Spleen (tissue), 7 donors: ENCODE results near the gene HADHA.

Source experiments
- CTCF ChIP-seq, 11 experiments: fragments of 200-600 bp in 7 of 11; fragments of 450-650 bp in 4 of 11; sonication (generic) in 4 of 11; IDR thresholded peaks in 8 of 11; conservative IDR thresholded peaks in 3 of 11; 1 replicate in 7 of 11; 2 replicates in 4 of 11; pipeline versions ENCODE4 v1.4.0 to v1.8.0; 2016 to 2021; ENCODE audit warnings: antibody characterized with exemption in 11 of 11, inconsistent platforms in 4 of 11, mild to moderate bottlenecking in 1 of 11
- POLR2A ChIP-seq, 3 donors: fragments of 450-650 bp; IDR thresholded peaks; one replicate each; pipeline ENCODE4 v1.5.1; 2017; ENCODE audit warnings: antibody characterized with exemption in 3 of 3, mild to moderate bottlenecking in 1 of 3
- donor health status: DM: no; HTN: no; CAD: no; lungs with moderate emphysema.
- donor health status: DM: no; HTN: no; CAD: no.
- donor health status: DM: no; HTN: no; CAD: no.

- TF ChIP-seq CTCF (IDR thresholded peaks at IDR 0.05 in 8 of 11, conservative IDR thresholded peaks at IDR 0.05 in 3 of 11) (no peak), POLR2A (IDR thresholded peaks at IDR 0.05) (no peak)
These were observed 86.9 kb downstream of the HADHA start for GRCh38 chr2:26157580-26157979.
